Measurements from ENCODE around the gene TRIP6.

Gene TRIP6

GRCh38 chr7:100864263-100864845 is 2.8 kb upstream of the TRIP6 start:
- no peak overlapping the region for H3K27ac ChIP-seq
- no peaks in the 10 kb centered on the region for H3K9me3 ChIP-seq
- peaks cover 28 to 38% of the 10 kb centered on the region in 2 experiments for H3K4me1 ChIP-seq (ENCODE audit: control insufficient read depth in 1 of 2, insufficient read depth in 1 of 2, low read depth in 1 of 2, low read length in 1 of 2)
- peaks cover 73% of the 10 kb centered on the region for H3K36me3 ChIP-seq
- H3K4me3 ChIP-seq (ENCODE audit: low read depth in 1 of 2, low read length in 1 of 2) = no peak overlapping the region
- no peaks in the 10 kb centered on the region for H3K27me3 ChIP-seq
- TF ChIP-seq CTCF (IDR thresholded peaks at IDR 0.05) = no peak

GRCh38 chr7:100865372-100865911 is 1.7 kb upstream of the TRIP6 start:
- H3K36me3 ChIP-seq = peaks cover 62% of the 10 kb centered on the region
- H3K4me1 ChIP-seq (ENCODE audit: control insufficient read depth in 1 of 2, insufficient read depth in 1 of 2, low read depth in 1 of 2, low read length in 1 of 2) = peaks cover 28 to 38% of the 10 kb centered on the region in 2 experiments
- H3K27me3 ChIP-seq = no peaks in the 10 kb centered on the region
- no peak for TF ChIP-seq CTCF (IDR thresholded peaks at IDR 0.05)
- H3K27ac ChIP-seq = no peak overlapping the region
- H3K9me3 ChIP-seq = no peaks in the 10 kb centered on the region
- H3K4me3 ChIP-seq (ENCODE audit: low read depth in 1 of 2, low read length in 1 of 2) = peak overlapping the region in 1 of 2 experiments; percentile 58

- Histone ChIP-seq H3K27me3 (no peaks in the 10 kb centered on the region), H3K27ac (peak overlapping the region; percentile 36), H3K9me3 (no peaks in the 10 kb centered on the region), H3K4me1 (ENCODE audit: control insufficient read depth in 1 of 2, insufficient read depth in 1 of 2, low read depth in 1 of 2, low read length in 1 of 2) (peaks cover 28 to 38% of the 10 kb centered on the region in 2 experiments), H3K36me3 (peaks cover 58% of the 10 kb centered on the region), H3K4me3 (ENCODE audit: low read depth in 1 of 2, low read length in 1 of 2) (peak overlapping the region in 1 of 2 experiments; percentile 58)
- no peak for TF ChIP-seq CTCF (IDR thresholded peaks at IDR 0.05)
Observed at GRCh38 chr7:100865938-100866728, 1.1 kb upstream of the TRIP6 start.

GRCh38 chr7:100866729-100867039 is 503 bp upstream of the TRIP6 start:
- no peaks in the 10 kb centered on the region for H3K9me3 ChIP-seq
- H3K27me3 ChIP-seq = no peaks in the 10 kb centered on the region
- peak overlapping the region; percentile 36 for H3K27ac ChIP-seq
- peaks cover 28 to 38% of the 10 kb centered on the region in 2 experiments for H3K4me1 ChIP-seq (ENCODE audit: control insufficient read depth in 1 of 2, insufficient read depth in 1 of 2, low read depth in 1 of 2, low read length in 1 of 2)
- peaks cover 58% of the 10 kb centered on the region for H3K36me3 ChIP-seq
- H3K4me3 ChIP-seq (ENCODE audit: low read depth in 1 of 2, low read length in 1 of 2) = peak overlapping the region; percentile 51 to 58
- TF ChIP-seq CTCF (IDR thresholded peaks at IDR 0.05) = no peak

- Histone ChIP-seq H3K4me3 (ENCODE audit: low read depth in 1 of 2, low read length in 1 of 2) (peak overlapping the region; percentile 51 to 58), H3K4me1 (ENCODE audit: control insufficient read depth in 1 of 2, insufficient read depth in 1 of 2, low read depth in 1 of 2, low read length in 1 of 2) (peaks cover 28 to 38% of the 10 kb centered on the region in 2 experiments), H3K27me3 (no peaks in the 10 kb centered on the region), H3K9me3 (no peaks in the 10 kb centered on the region), H3K27ac (peak overlapping the region; percentile 32), H3K36me3 (peaks cover 50% of the 10 kb centered on the region)
- TF ChIP-seq CTCF (IDR thresholded peaks at IDR 0.05) = no peak
Observed at GRCh38 chr7:100867776-100868485, 744 bp downstream of the TRIP6 start.
